NCI-H82 treated with DMSO at 0.1 percent for 48 hours (cell line): ENCODE results near the gene INHBE.

ENCODE experiments used
- DNase-seq: peaks from one replicate; lab custom pipeline; 2025; ENCODE audit not compliant: unreplicated experiment; lab: John Stamatoyannopoulos, UW

INHBE gene

DNA sequence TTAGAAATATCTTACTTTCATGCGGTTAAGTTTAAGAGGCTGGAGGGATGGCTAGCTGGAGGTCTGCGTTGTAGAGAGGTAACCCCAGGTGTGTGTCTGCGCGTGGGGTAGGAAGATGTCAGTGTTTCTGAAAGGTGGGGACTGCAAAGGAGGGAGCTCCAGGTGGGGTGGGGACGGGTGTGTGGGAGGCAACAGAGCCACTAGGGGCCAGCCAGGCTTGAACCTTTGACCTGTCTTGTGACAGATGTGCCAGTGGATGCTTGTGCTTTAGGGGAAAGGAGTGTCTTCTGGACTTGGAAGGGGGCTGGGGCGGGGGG, 5.3 kb downstream of the INHBE start:
- no peak for DNase-seq

- no peak for DNase-seq
Measured at GRCh38 chr12:57460841-57461275, 5.8 kb downstream of the INHBE start.

DNA sequence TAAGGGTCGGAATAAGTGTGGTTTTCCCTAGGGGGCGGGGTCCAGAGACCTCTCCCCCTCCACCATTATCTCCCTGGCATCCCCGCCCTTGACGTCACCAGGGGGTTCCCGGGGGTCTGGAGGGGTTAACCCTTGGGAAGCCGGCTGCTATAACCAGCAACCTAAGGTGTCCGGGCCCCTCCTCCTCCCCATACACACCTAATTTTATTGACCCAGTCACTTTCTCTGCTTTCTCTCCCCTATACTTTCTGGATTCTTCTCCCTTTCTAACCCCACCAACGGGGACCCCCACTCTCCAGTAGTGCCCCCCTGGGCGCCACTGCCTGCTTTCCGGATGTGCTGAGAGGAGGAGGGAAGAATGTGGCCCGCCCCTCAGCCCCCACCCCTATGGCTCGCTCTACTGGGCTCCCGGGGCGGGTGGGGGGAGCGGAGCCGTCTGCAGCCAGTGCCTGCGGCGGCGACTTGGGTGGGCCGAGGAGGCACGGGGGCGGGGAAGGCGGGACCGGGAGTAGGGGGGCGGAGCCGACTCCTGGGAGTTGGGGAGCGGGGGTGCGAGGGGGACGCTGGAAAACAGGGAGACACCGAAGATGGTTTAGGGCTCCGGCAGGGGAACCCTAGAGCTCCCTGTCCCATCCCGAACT, 6.3 kb downstream of the INHBE start:
- DNase-seq, result peak; percentile 40

DNA sequence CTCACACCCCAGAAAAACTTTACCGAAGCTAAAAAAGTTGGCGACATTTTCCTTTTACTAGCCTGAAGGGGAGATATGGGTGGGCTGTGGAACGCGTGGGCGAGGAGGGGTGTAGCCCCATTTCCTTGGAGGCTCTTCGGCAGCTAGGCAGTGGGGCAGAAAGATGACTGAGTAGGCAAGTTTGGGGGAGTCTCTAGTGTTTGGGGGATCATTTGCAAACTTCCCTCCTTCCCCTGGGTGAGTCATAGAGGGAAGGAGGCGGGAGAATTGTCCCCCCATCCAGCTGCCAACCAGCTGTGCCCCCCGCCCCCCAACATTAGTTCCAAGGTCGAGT, 6.8 kb downstream of the INHBE start:
- no peak for DNase-seq

DNA sequence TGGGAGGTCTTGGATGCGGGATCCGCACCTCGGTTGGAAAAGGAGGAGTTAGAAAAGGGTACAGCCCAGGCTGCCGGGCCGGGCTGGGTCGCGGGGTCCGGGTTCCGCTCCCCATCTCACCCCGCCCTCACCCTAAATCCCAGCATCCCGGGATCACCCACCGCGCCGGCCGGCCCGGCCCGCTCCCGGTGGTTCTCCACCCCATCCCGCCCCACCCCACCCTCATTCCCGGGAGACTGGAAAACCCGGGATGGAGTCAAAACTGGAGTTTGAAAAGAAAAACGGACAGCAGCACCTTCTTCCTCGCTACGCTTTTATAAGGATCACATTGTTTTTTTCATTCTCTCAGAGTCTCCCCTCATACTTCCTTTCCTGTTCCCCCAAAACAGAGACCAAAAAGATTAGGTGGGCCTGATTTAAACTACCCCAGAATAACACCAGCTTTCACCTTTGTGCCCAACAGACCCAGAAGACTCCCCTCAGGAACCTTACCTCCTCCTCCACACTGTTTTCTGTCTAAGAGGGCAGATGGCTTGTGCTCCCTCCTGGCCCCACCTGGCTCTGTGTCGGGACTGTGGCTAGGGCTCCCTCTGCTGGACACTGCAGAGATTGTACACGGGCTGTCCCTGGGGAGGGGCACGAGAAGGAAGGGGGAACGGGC, 7.3 kb downstream of the INHBE start:
- peak; percentile 97 for DNase-seq

- no peak for DNase-seq
Measured at GRCh38 chr12:57462912-57463253, 7.8 kb downstream of the INHBE start.

DNA sequence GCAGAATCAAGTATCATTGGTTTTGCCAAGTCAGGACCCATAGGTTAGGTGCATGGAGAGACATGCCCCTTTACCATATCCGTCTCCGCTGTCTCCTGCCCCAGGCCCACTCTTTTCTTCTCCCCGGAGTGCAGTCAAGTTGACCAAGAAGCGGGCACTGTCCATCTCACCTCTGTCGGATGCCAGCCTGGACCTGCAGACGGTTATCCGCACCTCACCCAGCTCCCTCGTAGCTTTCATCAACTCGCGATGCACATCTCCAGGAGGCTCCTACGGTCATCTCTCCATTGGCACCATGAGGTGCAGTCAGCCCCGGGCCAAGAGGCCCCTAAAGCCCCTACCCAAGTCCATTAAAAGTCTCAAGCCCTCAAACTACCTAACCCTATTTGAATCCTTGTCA, 9.5 kb downstream of the INHBE start:
- no peak for DNase-seq

GRCh38 chr12:57465030-57465746, 10.1 kb downstream of the INHBE start:
- no peak for DNase-seq

DNA sequence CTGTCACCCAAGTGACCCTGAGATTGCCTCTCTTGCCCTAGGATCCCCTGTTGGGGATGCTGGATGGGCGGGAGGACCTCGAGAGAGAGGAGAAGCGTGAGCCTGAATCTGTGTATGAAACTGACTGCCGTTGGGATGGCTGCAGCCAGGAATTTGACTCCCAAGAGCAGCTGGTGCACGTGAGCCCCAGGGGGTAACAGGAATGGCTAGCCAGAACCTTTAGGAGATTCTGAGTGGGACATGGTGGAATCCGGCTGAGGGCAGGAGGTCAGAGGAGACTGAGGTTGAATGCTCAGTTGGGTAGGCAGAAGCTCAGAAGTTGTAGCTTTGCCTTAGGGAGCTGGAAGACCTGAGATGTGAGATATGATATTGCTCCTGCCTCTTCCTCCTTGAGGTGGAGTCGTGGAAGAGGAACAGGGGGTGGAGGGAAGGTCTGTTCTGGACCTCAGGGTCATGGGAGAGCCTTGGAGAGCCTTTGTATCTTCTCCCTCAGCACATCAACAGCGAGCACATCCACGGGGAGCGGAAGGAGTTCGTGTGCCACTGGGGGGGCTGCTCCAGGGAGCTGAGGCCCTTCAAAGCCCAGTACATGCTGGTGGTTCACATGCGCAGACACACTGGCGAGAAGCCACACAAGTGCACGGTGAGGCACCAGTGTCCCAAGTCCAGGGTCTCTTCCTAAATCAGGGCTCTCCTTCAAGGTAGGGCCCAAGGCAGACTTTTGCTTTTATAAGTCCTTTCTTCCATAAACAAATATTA, 10.8 kb downstream of the INHBE start:
- DNase-seq, result no peak

DNA sequence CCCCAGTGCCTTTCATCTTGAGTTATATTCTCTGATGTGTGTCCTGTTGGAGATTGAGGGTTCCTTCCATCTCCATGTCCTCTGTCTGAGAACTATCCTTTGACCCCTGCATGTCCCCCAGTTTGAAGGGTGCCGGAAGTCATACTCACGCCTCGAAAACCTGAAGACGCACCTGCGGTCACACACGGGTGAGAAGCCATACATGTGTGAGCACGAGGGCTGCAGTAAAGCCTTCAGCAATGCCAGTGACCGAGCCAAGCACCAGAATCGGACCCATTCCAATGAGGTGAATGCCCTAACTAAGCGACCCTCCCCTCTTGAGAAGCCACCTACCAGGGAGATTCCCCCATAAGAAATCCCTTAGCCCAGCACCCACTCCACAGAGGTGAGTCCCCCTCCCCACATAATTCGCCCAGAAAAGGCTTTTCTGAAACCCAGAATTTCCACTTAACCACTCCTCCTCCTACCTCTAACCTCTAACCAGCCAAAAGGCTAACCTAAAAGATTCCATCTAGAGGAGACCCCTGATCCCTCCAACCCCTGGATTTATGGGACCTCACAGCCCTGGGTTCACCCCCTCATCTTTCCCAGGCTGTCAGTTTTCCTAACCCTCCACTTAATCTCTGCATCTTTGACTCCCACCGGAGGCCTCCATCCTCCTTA, 12.2 kb downstream of the INHBE start:
- no peak for DNase-seq

GRCh38 chr12:57467915-57468314, 12.8 kb downstream of the INHBE start:
- DNase-seq, result no peak

DNA sequence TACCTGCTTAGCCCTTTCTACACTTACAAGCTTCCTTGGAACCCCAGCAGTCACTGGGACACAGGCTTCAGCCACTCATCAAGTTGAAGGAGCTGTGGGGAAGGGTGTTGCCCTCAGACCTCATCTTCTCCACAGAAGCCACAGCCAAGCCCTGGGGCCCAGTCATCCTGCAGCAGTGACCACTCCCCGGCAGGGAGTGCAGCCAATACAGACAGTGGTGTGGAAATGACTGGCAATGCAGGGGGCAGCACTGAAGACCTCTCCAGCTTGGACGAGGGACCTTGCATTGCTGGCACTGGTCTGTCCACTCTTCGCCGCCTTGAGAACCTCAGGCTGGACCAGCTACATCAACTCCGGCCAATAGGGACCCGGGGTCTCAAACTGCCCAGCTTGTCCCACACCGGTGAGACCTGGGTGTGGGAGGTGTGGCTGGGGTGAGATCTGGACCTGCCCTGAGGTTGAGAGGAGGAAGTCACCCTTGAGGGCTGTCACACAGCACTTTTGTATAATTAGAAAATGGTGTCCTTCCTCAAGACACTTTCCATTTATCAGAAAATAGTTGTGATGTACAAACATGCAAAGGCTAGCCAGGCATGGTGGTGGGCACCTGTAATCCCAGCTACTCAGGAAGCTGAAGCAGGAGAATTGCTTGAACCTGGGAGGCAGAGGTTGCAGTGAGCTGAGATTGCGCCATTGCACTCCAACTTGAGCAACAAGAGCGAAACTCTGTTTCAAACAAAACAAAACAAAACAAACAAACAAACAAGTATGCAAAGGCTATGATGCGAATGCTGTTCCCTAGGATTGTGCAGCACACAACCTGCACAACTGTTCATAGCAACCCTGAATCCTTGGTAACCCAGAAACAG, 14.4 kb downstream of the INHBE start:
- no peak for DNase-seq

GRCh38 chr12:57470286-57470969, 15.3 kb downstream of the INHBE start:
- no peak for DNase-seq

DNA sequence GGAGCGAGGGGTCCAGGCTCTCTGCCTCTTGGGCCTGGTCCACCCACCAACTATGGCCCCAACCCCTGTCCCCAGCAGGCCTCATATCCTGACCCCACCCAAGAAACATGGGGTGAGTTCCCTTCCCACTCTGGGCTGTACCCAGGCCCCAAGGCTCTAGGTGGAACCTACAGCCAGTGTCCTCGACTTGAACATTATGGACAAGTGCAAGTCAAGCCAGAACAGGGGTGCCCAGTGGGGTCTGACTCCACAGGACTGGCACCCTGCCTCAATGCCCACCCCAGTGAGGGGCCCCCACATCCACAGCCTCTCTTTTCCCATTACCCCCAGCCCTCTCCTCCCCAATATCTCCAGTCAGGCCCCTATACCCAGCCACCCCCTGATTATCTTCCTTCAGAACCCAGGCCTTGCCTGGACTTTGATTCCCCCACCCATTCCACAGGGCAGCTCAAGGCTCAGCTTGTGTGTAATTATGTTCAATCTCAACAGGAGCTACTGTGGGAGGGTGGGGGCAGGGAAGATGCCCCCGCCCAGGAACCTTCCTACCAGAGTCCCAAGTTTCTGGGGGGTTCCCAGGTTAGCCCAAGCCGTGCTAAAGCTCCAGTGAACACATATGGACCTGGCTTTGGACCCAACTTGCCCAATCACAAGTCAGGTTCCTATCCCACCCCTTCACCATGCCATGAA, 16.0 kb downstream of the INHBE start:
- DNase-seq, result no peak

DNA sequence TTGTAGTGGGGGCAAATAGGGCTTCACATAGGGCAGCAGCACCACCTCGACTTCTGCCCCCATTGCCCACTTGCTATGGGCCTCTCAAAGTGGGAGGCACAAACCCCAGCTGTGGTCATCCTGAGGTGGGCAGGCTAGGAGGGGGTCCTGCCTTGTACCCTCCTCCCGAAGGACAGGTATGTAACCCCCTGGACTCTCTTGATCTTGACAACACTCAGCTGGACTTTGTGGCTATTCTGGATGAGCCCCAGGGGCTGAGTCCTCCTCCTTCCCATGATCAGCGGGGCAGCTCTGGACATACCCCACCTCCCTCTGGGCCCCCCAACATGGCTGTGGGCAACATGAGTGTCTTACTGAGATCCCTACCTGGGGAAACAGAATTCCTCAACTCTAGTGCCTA, 16.6 kb downstream of the INHBE start:
- no peak for DNase-seq

GRCh38 chr12:57472391-57472790, 17.3 kb downstream of the INHBE start:
- no peak for DNase-seq

- DNase-seq, result no peak
Measured at GRCh38 chr12:57473392-57473791, 18.3 kb downstream of the INHBE start.

DNA sequence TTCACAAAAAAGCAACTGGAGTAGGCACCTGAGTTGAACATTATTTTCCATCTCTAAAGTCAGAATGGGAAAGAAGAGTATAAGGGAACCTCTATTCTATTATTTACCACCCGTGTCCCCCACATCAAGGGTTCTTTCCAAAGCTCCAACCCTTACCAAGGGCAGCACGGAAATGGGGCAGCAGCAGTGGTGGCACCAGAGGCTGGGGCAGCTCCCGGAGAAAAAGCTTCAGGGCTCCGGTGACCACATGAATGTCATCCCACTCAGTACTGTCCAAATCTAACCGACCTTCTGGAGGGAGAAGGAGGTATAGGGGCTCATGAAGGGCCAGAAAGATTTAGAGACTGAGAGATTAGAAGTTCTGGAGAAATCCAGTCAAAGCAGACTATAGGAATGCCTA, 18.8 kb downstream of the INHBE start:
- no peak for DNase-seq

- no peak for DNase-seq
Measured at GRCh38 chr12:57474430-57474829, 19.3 kb downstream of the INHBE start.
